Astrocyte of the hippocampus (primary cell): ENCODE measurements around the gene B4GALT3.

Experiments used
- DNase-seq: peaks from one replicate; pipeline ENCODE4 v3.0.0; 2011; ENCODE audit warnings: low read depth, low spot score

The B4GALT3 gene

GRCh38 chr1:161163793-161164192, 13.5 kb downstream of the B4GALT3 start:
- no peak for DNase-seq

- no peak for DNase-seq
Measured at GRCh38 chr1:161162806-161163205, 14.5 kb downstream of the B4GALT3 start.

GRCh38 chr1:161162052-161162451, 15.3 kb downstream of the B4GALT3 start:
- DNase-seq, result no peak

GRCh38 chr1:161161652-161162051, 15.7 kb downstream of the B4GALT3 start:
- DNase-seq, result no peak

GRCh38 chr1:161160671-161161145, 16.6 kb downstream of the B4GALT3 start:
- no peak for DNase-seq

GRCh38 chr1:161159913-161160243, 17.4 kb downstream of the B4GALT3 start:
- no peak for DNase-seq

- DNase-seq, result peak; percentile 97
Measured at GRCh38 chr1:161159087-161159912, 18.0 kb downstream of the B4GALT3 start, which contains the start of gene USP21. Gene USP21 (plus strand): TSS chr1:161159500. CDS start chr1:161160641, 1,141 bp downstream.

- no peak for DNase-seq
Measured at GRCh38 chr1:161158316-161159010, 18.8 kb downstream of the B4GALT3 start.

- no peak for DNase-seq
Measured at GRCh38 chr1:161157867-161158266, 19.4 kb downstream of the B4GALT3 start.

- DNase-seq, result peak; percentile 93
Measured at GRCh38 chr1:161153682-161154337, 23.5 kb downstream of the B4GALT3 start, which contains the start of gene UFC1. Gene UFC1 (plus strand): TSS chr1:161153978. CDS start chr1:161153998, 20 bp downstream.

GRCh38 chr1:161153176-161153575, 24.1 kb downstream of the B4GALT3 start:
- DNase-seq, result no peak

- DNase-seq, result no peak
Measured at GRCh38 chr1:161145832-161146231, 31.5 kb downstream of the B4GALT3 start.

GRCh38 chr1:161140755-161141400, 36.4 kb downstream of the B4GALT3 start:
- no peak for DNase-seq

GRCh38 chr1:161139766-161140165, 37.5 kb downstream of the B4GALT3 start:
- DNase-seq, result peak; percentile 51

- DNase-seq, result no peak
Measured at GRCh38 chr1:161138431-161138830, 38.9 kb downstream of the B4GALT3 start.

GRCh38 chr1:161137881-161138280, 39.4 kb downstream of the B4GALT3 start:
- DNase-seq, result no peak

GRCh38 chr1:161133220-161133740, 44.0 kb downstream of the B4GALT3 start:
- no peak for DNase-seq

- peak; percentile 98 for DNase-seq
Measured at GRCh38 chr1:161132410-161133219, 44.7 kb downstream of the B4GALT3 start, which contains the start of gene DEDD. Gene DEDD (minus strand): TSS chr1:161132667. CDS start chr1:161124462, 8,205 bp downstream.

GRCh38 chr1:161131523-161132409, 45.5 kb downstream of the B4GALT3 start:
- DNase-seq, result no peak
